Left hindlimb (tissue), 1 donor: ENCODE data around the gene SFXN5.

ENCODE experiments used
- DNase-seq: peaks from one replicate; pipeline ENCODE4 v3.0.0-alpha.2; 2018

SFXN5 gene

GRCh38 chr2:72993933-72994280 is 77.6 kb downstream of the SFXN5 start:
- DNase-seq: no peak

- no peak for DNase-seq
Observed at GRCh38 chr2:72993147-72993932, 78.2 kb downstream of the SFXN5 start.

GRCh38 chr2:72992734-72993102 is 78.8 kb downstream of the SFXN5 start:
- no peak for DNase-seq

- no peak for DNase-seq
Observed at GRCh38 chr2:72991980-72992733, 79.4 kb downstream of the SFXN5 start.

- DNase-seq: no peak
Observed at GRCh38 chr2:72991439-72991725, 80.1 kb downstream of the SFXN5 start.

- no peak for DNase-seq
Observed at GRCh38 chr2:72990695-72991438, 80.6 kb downstream of the SFXN5 start.

GRCh38 chr2:72989770-72990556 is 81.5 kb downstream of the SFXN5 start:
- DNase-seq: peak; percentile 74

GRCh38 chr2:72988726-72989273 is 82.7 kb downstream of the SFXN5 start:
- DNase-seq: peak; percentile 10

- no peak for DNase-seq
Observed at GRCh38 chr2:72988041-72988440, 83.5 kb downstream of the SFXN5 start.

- DNase-seq: peak; percentile 16
Observed at GRCh38 chr2:72985891-72986683, 85.4 kb downstream of the SFXN5 start.

- DNase-seq: peak; percentile 10
Observed at GRCh38 chr2:72985136-72985535, 86.4 kb downstream of the SFXN5 start.

- DNase-seq: peak; percentile 20
Observed at GRCh38 chr2:72984172-72984671, 87.3 kb downstream of the SFXN5 start.

GRCh38 chr2:72983500-72984161 is 87.9 kb downstream of the SFXN5 start:
- peak; percentile 26 for DNase-seq

GRCh38 chr2:72982781-72983499 is 88.6 kb downstream of the SFXN5 start:
- DNase-seq: peak; percentile 13

- DNase-seq: peak; percentile 12
Observed at GRCh38 chr2:72982219-72982618, 89.3 kb downstream of the SFXN5 start.

GRCh38 chr2:72981536-72981935 is 90.0 kb downstream of the SFXN5 start:
- DNase-seq: peak; percentile 3

GRCh38 chr2:72980535-72981217 is 90.8 kb downstream of the SFXN5 start:
- no peak for DNase-seq

GRCh38 chr2:72979896-72980295 is 91.6 kb downstream of the SFXN5 start:
- peak; percentile 22 for DNase-seq

- no peak for DNase-seq
Observed at GRCh38 chr2:72975017-72975416, 96.5 kb downstream of the SFXN5 start.

- DNase-seq: peak; percentile 5
Observed at GRCh38 chr2:72974436-72974754, 97.1 kb downstream of the SFXN5 start.
